IMR-90 (cell line): ENCODE data around the gene MTOR. TPM values are rescaled to one million over a fixed set of nuclear protein-coding genes. Genes with fewer than 3 reads are reported as not detected.

Experiments used
- ATAC-seq: fragments of 200-7000 bp; cut with Tn5 transposase; 2 replicates; pipeline ENCODE4 v1.9.1; 2020; ENCODE audit warnings: low read depth, mild to moderate bottlenecking, moderate library complexity
- BruUV-seq: library from RNA; stranded (reverse); fragments of 400-500 nt; replicated peaks from 2 replicates; lab custom pipeline; 2021; lab: Mats Ljungman, UMichigan
- CTCF ChIA-PET: fragments of 300-600 bp; formaldehyde crosslinking; extraction: SDS; loops from one replicate; lab custom pipeline; 2021; ENCODE audit warnings: antibody characterized with exemption; lab: Yijun Ruan, JAX
- POLR2A ChIA-PET: fragments of 300-600 bp; sonication (Branson Sonifier 250); formaldehyde crosslinking; loops from one replicate; lab custom pipeline; 2022; ENCODE audit warnings: antibody characterized with exemption; ENCODE audit not compliant: unreplicated experiment; lab: Charles Lee
- DNase-seq: peaks from one replicate; pipeline ENCODE4 v3.0.0; 2013
- H2AFZ ChIP-seq: replicated peaks from 2 replicates; pipeline ENCODE3; 2013; ENCODE audit warnings: low read length, mild to moderate bottlenecking; ENCODE audit not compliant: poor library complexity
- H2AK5ac ChIP-seq: 2 replicates; pipeline ENCODE4 v1.6.1; 2013; ENCODE audit warnings: low read depth, low read length, inconsistent platforms
- H2AK9ac ChIP-seq: replicated peaks from 2 replicates; pipeline ENCODE3; 2013; ENCODE audit warnings: mild to moderate bottlenecking, low read depth, low read length, moderate library complexity; ENCODE audit not compliant: poor library complexity
- H2BK120ac ChIP-seq: 2 replicates; pipeline ENCODE4 v1.6.1; 2013; ENCODE audit warnings: low read depth, low read length, inconsistent platforms
- H2BK15ac ChIP-seq: 3 replicates; pipeline ENCODE4 v1.6.1; 2013; ENCODE audit warnings: low read depth, low read length, inconsistent platforms
- H2BK20ac ChIP-seq: 2 replicates; pipeline ENCODE4 v1.6.1; 2013; ENCODE audit warnings: low read depth, mild to moderate bottlenecking, inconsistent platforms, low read length, moderate library complexity
- H2BK5ac ChIP-seq: 2 replicates; pipeline ENCODE4 v1.6.1; 2013; ENCODE audit warnings: mild to moderate bottlenecking, low read depth, low read length, inconsistent platforms; ENCODE audit not compliant: poor library complexity, severe bottlenecking
- H3K14ac ChIP-seq: replicated peaks from 2 replicates; pipeline ENCODE4 v1.6.1; 2013; ENCODE audit warnings: low read depth, low read length, inconsistent platforms
- H3K18ac ChIP-seq: 2 replicates; pipeline ENCODE4 v1.6.1; 2013; ENCODE audit warnings: low read depth, low read length, control low read depth
- H3K23ac ChIP-seq: 2 replicates; pipeline ENCODE4 v1.6.1; 2013; ENCODE audit warnings: low read depth, low read length, inconsistent platforms
- H3K27ac ChIP-seq: 2 replicates; pipeline ENCODE4 v1.5.1; 2013; ENCODE audit warnings: mild to moderate bottlenecking, control low read depth, low read length; ENCODE audit not compliant: insufficient read depth
- H3K27me3 ChIP-seq: 2 replicates; pipeline ENCODE4 v1.6.1; 2013; ENCODE audit warnings: low read length; ENCODE audit not compliant: control insufficient read depth, insufficient read depth
- H3K36me3 ChIP-seq: 2 replicates; pipeline ENCODE4 v1.6.1; 2013; ENCODE audit warnings: low read length, mixed read lengths; ENCODE audit not compliant: control insufficient read depth, insufficient read depth
- H3K4ac ChIP-seq: 2 replicates; pipeline ENCODE4 v1.6.1; 2013; ENCODE audit warnings: low read depth, low read length, inconsistent platforms
- H3K4me1 ChIP-seq: 2 replicates; pipeline ENCODE4 v1.6.1; 2013; ENCODE audit warnings: low read length, mixed read lengths; ENCODE audit not compliant: control insufficient read depth, insufficient read depth
- H3K4me2 ChIP-seq: 2 replicates; pipeline ENCODE4 v1.6.1; 2013; ENCODE audit warnings: low read depth, mild to moderate bottlenecking, control low read depth, low read length, moderate library complexity
- H3K4me3 ChIP-seq: 2 replicates; pipeline ENCODE4 v1.5.1; 2013; ENCODE audit warnings: low read depth, mild to moderate bottlenecking, control low read depth, low read length, moderate library complexity; ENCODE audit not compliant: insufficient read depth
- H3K56ac ChIP-seq: 2 replicates; pipeline ENCODE4 v1.6.1; 2013; ENCODE audit warnings: low read length, inconsistent platforms; ENCODE audit not compliant: insufficient read depth; ENCODE audit errors: extremely low read depth
- H3K79me1 ChIP-seq, 2 experiments: 2 replicates each; pipeline ENCODE4 v1.6.1; 2013; ENCODE audit warnings: low read length in 2 of 2, inconsistent platforms in 1 of 2, low read depth in 1 of 2
- H3K9ac ChIP-seq: 2 replicates; pipeline ENCODE4 v1.6.1; 2013; ENCODE audit warnings: low read depth, low read length, control low read depth
- H3K9me1 ChIP-seq: 2 replicates; pipeline ENCODE4 v1.6.1; 2013; ENCODE audit warnings: low read length, inconsistent platforms; ENCODE audit not compliant: insufficient read depth
- H3K9me3 ChIP-seq: 2 replicates; pipeline ENCODE4 v1.6.1; 2013; ENCODE audit warnings: low read length; ENCODE audit not compliant: control insufficient read depth, insufficient read depth
- H4K20me1 ChIP-seq: 2 replicates; pipeline ENCODE4 v1.6.1; 2013; ENCODE audit warnings: low read length, inconsistent platforms; ENCODE audit not compliant: insufficient read depth
- H4K5ac ChIP-seq: 2 replicates; pipeline ENCODE4 v1.6.1; 2013; ENCODE audit warnings: mild to moderate bottlenecking, low read depth, low read length, control low read depth
- H4K8ac ChIP-seq, 2 experiments: 2 replicates each; pipeline ENCODE4 v1.6.1; 2013; ENCODE audit warnings: low read depth in 2 of 2, low read length in 2 of 2, control low read depth in 1 of 2, inconsistent platforms in 1 of 2
- H4K91ac ChIP-seq: 2 replicates; pipeline ENCODE4 v1.6.1; 2013; ENCODE audit warnings: low read depth, low read length, inconsistent platforms; ENCODE audit not compliant: insufficient read depth
- CEBPB ChIP-seq: IDR thresholded peaks from 2 replicates; pipeline ENCODE4 v1.6.1; 2012; ENCODE audit warnings: low read depth, low read length, improper control_type of control experiment
- NFE2L2 ChIP-seq: fragments of 150-350 bp; IDR thresholded peaks from 2 replicates; pipeline ENCODE4 v1.6.1; 2016; ENCODE audit warnings: low read depth, mild to moderate bottlenecking, low read length
- POLR2A ChIP-seq: IDR thresholded peaks from 2 replicates; pipeline ENCODE4 v1.6.1; 2012; ENCODE audit warnings: mild to moderate bottlenecking, low read depth, low read length
- RCOR1 ChIP-seq: IDR thresholded peaks from 2 replicates; pipeline ENCODE4 v1.6.1; 2012; ENCODE audit warnings: mild to moderate bottlenecking, low read length, improper control_type of control experiment; ENCODE audit not compliant: insufficient replicate concordance
- RFX5 ChIP-seq: IDR thresholded peaks from 2 replicates; pipeline ENCODE4 v1.8.0; 2012; ENCODE audit warnings: low read depth, mild to moderate bottlenecking, low read length, moderate library complexity
- WGBS, 2 experiments: methylation state at CpG; one replicate each; pipeline versions ENCODE4 v1.1.5 to v1.1.7; 2013; ENCODE audit warnings: missing lambda C conversion rate in 2 of 2; ENCODE audit not compliant: insufficient read length in 1 of 2; ENCODE audit errors: extremely low coverage in 2 of 2; 5-methylcytosine and 5-hydroxymethylcytosine counted together
- dilution Hi-C: fragments of 300-500 bp; cut with HindIII; formaldehyde crosslinking; loops from one replicate; pipeline ENCODE4 v1.14.3; 2018; ENCODE audit warnings: low sequenced_read_pairs; ENCODE audit not compliant: unreplicated experiment
- in situ Hi-C: fragments of 300-500 bp; cut with MboI; formaldehyde crosslinking; loops from 3 replicates; pipeline ENCODE4 v1.14.3; 2019; ENCODE audit warnings: low sequenced_read_pairs, inconsistent platforms, mixed read lengths
- intact Hi-C: fragments of 100-400 bp; cut with micrococcal nuclease; formaldehyde crosslinking; loops from 2 replicates; pipeline ENCODE4 v1.10.0; 2022
- polyA plus RNA-seq, 3 experiments: library from polyadenylated mRNA; depleted of rRNA; stranded (reverse); fragments of >200 nt; gene quantifications; 2 replicates each; pipeline ENCODE4 v1.2.3, GENCODE V29; 2012; ENCODE audit warnings: low replicate concordance in 1 of 3
- total RNA-seq: library from RNA; depleted of rRNA; stranded (reverse); fragments of >200 nt; gene quantifications from 2 replicates; pipeline ENCODE4 v1.2.3, GENCODE V29; 2012
- TF ChIP-seq, protein P1 (sequence below): fragments of 150-350 bp; IDR thresholded peaks from 2 replicates; pipeline ENCODE4 v1.6.1; 2016; ENCODE audit warnings: low read depth, mild to moderate bottlenecking, low read length, moderate library complexity, borderline replicate concordance
- TF ChIP-seq, protein P2 (sequence below): conservative IDR thresholded peaks from 2 replicates; pipeline ENCODE4 v1.5.1; 2012; ENCODE audit warnings: mild to moderate bottlenecking, low read depth, low read length, improper control_type of control experiment

The MTOR gene
- total and polyA plus RNA-seq, 2 of the 4 experiments (the other 2 are of a cell fraction), result 19.2 to 36.7 TPM

DNA sequence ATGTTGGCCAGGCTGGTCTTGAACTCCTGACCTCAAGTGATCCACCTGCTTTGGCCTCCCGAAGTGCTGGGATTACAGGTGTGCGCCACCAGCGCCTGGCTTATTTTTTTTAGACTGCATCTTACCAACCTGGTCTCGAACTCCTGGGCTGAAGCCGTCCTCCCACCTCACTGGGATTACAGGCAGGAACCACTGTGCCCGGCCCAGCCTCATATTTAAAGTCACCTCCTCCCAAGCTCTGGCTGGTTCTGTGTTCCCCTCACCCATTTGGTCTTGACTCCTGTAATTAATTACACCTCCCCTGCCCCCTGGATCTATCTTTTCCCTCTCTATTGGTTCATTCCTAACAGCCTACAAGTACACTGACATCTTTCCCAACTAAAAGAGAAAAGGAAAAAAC lies 161.0 kb downstream of the MTOR start:
- no TSS peak for BruUV-seq
- H3K56ac ChIP-seq, result no peak overlapping the region
- no peak overlapping the region for H2BK20ac ChIP-seq
- H2BK5ac ChIP-seq, result no peak overlapping the region
- TF ChIP-seq NFE2L2, result no peak
- TF ChIP-seq, protein P1, sequence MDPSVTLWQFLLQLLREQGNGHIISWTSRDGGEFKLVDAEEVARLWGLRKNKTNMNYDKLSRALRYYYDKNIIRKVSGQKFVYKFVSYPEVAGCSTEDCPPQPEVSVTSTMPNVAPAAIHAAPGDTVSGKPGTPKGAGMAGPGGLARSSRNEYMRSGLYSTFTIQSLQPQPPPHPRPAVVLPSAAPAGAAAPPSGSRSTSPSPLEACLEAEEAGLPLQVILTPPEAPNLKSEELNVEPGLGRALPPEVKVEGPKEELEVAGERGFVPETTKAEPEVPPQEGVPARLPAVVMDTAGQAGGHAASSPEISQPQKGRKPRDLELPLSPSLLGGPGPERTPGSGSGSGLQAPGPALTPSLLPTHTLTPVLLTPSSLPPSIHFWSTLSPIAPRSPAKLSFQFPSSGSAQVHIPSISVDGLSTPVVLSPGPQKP, result no peak
- TF ChIP-seq, protein P2, sequence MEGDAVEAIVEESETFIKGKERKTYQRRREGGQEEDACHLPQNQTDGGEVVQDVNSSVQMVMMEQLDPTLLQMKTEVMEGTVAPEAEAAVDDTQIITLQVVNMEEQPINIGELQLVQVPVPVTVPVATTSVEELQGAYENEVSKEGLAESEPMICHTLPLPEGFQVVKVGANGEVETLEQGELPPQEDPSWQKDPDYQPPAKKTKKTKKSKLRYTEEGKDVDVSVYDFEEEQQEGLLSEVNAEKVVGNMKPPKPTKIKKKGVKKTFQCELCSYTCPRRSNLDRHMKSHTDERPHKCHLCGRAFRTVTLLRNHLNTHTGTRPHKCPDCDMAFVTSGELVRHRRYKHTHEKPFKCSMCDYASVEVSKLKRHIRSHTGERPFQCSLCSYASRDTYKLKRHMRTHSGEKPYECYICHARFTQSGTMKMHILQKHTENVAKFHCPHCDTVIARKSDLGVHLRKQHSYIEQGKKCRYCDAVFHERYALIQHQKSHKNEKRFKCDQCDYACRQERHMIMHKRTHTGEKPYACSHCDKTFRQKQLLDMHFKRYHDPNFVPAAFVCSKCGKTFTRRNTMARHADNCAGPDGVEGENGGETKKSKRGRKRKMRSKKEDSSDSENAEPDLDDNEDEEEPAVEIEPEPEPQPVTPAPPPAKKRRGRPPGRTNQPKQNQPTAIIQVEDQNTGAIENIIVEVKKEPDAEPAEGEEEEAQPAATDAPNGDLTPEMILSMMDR, result no peak
- TF ChIP-seq CEBPB, result no peak
- no peak for TF ChIP-seq RFX5
- no peak for TF ChIP-seq POLR2A
- no peak for TF ChIP-seq RCOR1
- no peak overlapping the region for H3K23ac ChIP-seq
- no peaks in the 10 kb centered on the region for H3K27me3 ChIP-seq
- H4K20me1 ChIP-seq, result no peaks in the 10 kb centered on the region
- POLR2A ChIA-PET, result no interaction called here
- in situ Hi-C loops (no loop called here), intact Hi-C loops (no loop called here), dilution Hi-C loops (no loop called here)
- H4K8ac ChIP-seq, result no peak overlapping the region
- H3K4me1 ChIP-seq, result 0 out of 2 replicates have a peak, but pooled peaks cover 2% of the 10 kb centered on the region
- no peak overlapping the region for H3K4ac ChIP-seq
- H2AK9ac ChIP-seq, result peak overlapping the region; percentile 68
- no peak overlapping the region for H3K4me2 ChIP-seq
- no peak overlapping the region for H4K91ac ChIP-seq
- H2BK15ac ChIP-seq, result no peak overlapping the region
- H3K36me3 ChIP-seq, result peaks cover 17% of the 10 kb centered on the region
- no peak overlapping the region for H3K14ac ChIP-seq
- CTCF ChIA-PET, result no interaction called here
- no peaks in the 10 kb centered on the region for H3K9me1 ChIP-seq
- H3K18ac ChIP-seq, result no peak overlapping the region
- H3K9ac ChIP-seq, result no peak overlapping the region
- peaks cover 4 to 12% of the 10 kb centered on the region in 2 experiments; a peak in 2 of 4 replicates for H3K79me1 ChIP-seq
- H2BK120ac ChIP-seq, result no peak overlapping the region
- DNase-seq (no peak), ATAC-seq (no peak)
- H3K9me3 ChIP-seq, result no peaks in the 10 kb centered on the region
- H2AK5ac ChIP-seq, result no peak overlapping the region
- WGBS, 2 experiments, result 85% methylated on average over 4 of the region's 6 CpGs; no CpG with 5 or more reads in 1 of the 2 experiments
- no peak overlapping the region for H4K5ac ChIP-seq
- no peak overlapping the region for H3K27ac ChIP-seq
- H2AFZ ChIP-seq, result no peak overlapping the region
- H3K4me3 ChIP-seq, result no peak overlapping the region
